Activated CD4-positive, alpha-beta T cell treated with anti-CD3 and anti-CD28 coated beads, Interleukin-2, amount 50 U/mL, for 4 hours (primary cell): ENCODE measurements around the gene PLA2G4E.

Experiments used
- DNase-seq, 2 experiments: peaks; one replicate each; pipeline ENCODE4 v3.0.0-alpha.2; 2020

Gene PLA2G4E

DNA sequence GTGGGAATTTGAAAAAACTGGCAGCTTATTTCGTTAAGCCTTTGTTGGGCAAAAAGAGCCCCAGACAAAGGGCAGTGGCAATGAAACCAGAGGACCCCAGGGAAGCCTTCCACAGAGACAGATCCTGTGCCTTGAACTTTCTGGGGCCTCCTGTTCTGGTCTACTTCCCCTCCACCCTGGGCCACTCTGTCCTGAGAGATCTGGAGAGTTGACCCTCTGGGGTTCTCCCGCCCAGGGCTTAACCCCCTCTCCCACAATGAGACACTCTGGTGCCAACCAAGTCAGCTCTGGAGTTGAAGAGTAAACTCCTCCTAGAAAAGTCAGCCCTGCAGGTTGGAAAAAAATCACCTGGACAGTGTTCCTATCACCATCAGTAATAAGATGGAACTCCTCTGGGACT lies 69.3 kb downstream of the PLA2G4E start:
- no peak for DNase-seq

DNA sequence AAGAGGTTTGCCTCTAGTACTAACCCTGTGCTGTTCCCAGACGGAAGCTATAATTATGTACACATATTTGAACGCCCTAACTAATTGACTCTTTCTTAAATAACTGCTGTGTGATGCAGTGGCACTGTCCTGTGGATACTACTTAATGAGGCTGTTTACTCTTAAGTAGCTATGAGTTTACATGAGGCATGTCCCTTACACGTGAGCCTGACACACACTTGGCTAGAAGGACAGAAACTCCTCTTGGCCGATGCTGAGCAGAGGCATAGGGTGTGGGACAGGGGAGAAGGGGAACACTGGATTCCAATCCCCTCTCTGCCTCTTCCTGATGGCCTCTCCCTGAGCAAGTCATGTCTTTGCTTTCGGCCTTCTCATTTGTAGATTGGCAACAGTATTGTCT lies 70.4 kb downstream of the PLA2G4E start:
- no peak for DNase-seq

DNA sequence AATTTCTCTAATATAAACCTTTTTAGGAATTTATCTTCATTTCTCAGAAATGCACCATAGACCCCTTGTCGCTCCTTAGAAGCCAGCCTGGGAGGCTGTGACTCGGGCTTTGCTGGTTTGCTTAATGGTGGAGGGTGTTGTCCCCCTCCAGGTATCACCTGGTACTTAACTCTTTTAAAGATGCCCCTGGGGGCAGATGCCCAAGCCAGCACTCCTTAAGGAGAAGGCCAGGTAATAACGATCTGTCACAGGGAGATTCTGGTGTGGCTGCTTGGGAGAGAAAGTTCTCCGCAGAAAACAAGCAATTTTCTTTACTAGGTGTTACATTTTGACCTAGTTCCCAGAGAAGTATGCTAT lies 70.7 kb downstream of the PLA2G4E start:
- DNase-seq = no peak

DNA sequence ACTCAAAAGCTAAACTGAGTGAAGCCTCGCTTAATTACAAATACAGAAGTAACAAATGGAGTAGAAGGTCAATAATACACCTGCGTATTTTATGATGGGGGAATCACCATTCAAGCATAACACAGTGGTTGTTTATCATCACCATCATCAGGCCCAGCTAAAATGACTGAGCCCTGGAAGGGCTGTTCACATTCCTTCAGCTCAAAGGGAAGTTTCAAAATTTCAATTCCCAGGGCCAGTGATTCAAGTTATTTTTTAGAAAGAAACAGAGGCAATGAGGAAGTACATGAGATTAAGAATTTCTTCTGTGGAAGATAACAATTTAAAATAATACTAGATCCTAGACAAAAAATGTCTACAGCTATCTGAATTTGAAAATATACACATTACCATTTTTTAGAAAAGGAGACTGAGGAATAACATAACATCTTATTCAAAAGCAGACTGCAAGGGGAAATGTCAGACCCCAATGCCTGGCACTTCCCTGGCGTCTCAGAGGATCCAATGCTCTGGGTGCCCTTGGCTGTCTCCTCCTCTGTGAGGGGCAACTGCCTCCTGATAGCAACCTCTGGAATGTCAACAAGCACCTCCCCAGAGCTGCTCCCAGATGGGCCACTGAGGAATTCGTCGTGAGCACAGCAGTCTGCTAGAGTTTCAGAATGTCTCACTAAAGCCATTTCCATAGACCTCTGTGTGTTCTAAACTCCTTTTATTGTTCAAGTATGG lies 71.3 kb downstream of the PLA2G4E start:
- DNase-seq = no peak

DNA sequence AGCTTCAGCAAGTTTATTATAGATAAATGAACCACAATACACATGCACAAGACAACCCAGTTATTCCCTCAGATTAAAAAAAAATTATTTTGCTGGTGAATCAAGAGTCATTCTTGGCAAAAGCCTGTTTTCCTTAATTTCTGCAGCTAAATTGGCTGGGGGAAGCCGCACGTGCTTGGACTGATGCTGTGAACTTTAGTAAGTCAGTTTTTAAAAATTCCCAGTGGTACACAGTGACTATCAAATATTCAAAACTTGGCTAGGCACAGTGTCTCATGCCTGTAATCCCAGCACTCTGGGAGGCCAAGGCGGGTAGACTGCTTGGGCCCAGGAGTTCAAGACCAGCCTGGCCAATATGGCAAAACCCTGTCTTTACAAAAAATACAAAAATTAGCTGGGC lies 72.4 kb downstream of the PLA2G4E start:
- DNase-seq = no peak

DNA sequence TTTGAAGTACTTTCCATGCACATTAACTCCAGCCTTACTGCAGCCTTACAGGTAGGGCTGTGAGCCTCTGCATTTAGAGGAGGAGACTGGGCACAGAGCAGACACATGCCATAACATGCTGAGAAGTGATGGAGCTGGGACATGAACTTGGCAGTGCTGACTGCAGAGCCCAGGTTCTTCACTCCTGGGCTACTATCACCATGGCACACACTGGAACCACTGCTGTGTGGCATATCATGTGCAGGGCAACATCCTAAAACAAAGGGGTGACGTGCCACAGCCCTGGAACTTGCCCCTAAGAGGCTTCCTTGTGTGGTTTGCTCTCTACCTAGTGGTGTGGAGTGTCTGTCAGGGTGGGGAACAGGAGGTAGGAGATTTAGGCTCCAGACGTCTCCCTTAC lies 73.9 kb downstream of the PLA2G4E start:
- no peak for DNase-seq

DNA sequence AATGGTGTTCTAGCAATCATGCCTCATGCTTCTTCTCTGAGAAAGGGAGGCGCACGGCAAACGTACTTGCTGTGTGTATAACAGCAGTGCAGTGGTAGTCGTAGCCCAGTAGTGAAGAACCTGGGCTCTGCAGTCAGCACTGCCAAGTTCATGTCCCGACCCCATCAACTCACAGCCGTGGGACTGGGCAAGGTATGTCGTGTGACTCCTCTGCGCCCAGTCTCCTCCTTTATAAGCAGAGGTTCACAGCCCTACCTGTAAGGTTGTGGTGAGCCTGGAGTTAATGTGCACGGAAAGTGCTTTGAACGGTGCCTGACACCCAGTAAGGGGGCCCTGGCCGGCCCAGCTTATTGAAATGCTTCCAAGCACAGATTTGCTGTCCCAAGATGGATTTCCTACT lies 75.1 kb downstream of the PLA2G4E start:
- no peak for DNase-seq

DNA sequence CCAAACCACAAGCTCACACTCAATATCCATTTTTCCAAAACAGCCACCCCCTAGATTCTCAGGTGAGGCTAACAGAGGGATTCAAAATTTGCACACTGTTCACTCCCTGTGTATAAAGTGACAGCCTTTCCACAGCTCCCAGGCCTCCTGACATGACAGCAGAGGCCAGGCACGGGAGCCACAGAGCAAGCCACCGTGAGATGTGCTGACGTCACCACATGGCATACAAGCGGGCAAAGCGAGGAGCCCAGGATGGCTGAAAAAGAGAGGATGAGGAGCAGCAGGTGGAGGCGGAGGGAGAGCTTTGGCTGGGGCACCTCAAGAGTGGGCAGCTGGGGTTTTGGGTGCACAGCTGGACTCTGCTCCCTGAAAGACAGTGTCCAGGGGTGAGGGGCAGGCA lies 75.6 kb downstream of the PLA2G4E start:
- no peak for DNase-seq

DNA sequence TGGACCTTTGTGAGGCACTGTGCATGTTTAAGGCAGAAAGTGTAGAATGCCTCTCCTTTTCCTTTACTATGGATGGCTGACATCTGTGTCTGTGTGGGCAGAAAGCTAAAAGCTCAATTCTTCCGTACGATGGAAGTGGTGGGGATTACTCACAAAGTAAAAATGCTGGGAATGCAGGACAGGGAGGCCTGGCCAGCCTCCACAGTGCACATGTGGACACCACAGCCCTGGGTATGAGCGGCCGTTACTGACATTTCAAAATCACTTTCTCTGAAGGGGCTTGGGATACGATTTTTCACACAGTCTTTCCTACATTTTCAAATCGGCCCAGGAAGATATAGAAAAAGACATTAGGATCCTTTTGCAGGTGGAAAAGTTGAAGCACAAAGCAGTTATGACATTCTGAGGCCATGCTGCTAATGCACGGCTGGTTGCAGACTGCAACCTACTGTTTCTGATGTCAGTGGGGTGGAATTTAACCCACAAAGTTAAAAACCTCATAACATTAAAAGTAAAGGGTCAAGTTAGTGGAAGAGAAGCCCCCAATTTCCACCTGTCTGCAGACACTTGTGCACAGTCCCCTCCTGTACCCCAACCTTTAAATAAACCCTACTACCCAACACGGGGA lies 76.4 kb downstream of the PLA2G4E start:
- no peak for DNase-seq

DNA sequence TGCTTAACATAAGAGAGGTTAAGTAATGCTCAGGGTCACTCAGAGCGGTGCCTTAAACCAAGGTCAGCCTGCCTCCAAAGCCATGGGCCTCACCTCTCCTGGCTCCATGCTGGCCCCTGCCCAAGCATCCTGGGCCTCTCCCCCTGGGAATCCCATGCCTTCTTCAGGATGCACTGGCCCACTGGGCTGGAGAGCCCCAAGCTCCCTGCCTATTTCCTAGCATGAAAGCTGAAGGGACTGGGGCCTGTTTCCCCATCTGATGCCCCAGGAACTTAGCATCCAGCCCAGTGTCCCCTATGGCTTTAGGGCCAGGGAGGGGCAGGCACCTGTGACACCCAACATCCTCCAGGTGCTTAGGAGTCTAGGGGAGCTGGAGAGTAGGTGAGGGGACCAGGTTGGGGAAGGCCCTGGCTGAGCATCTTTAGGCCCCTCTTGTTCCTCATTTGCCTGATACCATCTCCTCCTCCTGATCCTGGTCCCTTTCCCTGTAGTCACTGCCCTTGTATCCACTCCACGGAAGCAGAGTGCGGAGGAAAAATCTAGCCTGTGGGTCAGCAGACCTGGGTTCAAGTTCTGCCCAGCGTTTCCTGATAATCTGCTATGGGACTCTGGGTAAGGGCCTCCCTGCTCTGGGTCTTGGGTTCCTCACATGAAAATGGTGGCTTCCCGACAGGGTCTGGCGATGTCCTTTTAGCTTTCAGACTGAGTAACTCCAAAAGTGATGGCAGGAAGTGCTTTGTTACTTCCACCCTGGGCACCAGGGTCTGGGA lies 77.1 kb downstream of the PLA2G4E start:
- no peak for DNase-seq

DNA sequence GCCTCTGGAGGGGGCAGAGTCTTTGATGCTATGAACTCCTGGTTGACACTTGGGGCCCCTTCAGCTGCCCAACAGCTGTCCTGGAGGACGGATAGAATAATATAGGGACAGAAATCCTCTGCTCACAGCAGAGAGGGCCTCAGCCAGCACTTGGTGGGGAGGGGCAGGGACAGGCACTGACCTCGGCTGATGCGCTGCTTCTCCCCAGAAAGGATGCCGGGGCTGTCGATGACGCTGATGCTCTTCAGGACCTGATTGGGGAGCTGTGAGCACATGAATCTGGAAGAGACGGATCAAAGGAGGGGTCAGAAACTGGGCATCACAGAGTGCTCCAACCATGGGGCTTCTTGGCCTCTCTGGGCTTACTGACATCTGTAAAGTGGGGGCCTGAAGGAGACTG lies 78.0 kb downstream of the PLA2G4E start:
- DNase-seq = no peak

DNA sequence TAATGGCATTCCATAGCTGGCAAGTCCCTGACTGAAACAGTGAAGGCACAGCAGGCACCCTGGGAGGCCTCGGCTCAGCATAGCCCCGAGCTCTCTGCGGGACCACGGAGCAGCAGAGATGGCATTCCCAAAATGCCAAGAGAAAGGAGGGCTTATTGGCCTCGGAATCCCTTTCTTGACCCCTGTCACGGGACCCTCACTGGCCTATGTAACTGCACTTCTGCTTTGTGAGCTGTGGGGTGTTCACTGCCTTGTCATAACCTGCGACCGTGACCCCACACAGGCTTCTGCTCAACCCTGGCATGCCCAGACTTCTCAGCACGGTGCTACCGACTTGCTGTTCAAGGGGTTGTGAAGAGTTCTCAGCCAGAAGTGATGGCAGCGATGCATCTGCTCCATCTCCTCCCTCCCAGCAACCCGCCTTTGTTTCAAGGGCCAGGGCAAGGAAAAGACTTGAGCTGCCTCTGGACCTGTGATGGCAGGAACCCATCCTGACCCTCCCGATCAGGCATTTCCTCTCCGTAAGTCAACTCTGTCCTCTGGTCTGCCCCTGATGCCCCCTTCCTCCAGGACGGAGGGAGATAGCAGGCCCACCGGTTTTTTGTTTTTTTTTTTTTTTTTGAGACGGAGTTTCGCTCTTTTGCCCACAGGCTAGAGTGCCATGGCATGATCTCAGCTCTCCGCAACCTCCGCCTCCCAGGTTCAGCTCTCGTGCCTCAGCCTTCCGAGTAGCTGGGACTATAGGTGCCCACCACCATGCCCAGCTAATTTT lies 79.0 kb downstream of the PLA2G4E start:
- DNase-seq = no peak

DNA sequence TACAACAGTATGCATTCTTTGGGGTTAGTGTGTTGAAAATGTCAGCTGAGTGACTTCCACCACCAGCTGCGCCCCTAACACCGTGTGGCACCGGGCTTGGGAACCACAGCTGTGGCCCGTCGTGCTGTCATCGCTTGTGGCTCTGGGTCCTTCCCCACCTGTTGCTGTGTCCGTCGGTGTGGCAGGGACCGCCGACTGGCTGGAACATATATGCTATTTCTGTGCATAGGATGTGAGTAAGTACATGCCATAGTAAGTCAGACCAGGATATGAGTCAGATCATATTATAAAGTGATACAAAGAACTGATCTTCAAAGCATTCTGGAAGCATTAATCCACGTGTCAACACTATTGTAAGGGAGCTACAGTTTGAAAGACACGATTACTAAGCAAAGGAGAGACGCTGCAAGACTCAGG lies 80.4 kb downstream of the PLA2G4E start:
- DNase-seq = peak; percentile 31 to 37

DNA sequence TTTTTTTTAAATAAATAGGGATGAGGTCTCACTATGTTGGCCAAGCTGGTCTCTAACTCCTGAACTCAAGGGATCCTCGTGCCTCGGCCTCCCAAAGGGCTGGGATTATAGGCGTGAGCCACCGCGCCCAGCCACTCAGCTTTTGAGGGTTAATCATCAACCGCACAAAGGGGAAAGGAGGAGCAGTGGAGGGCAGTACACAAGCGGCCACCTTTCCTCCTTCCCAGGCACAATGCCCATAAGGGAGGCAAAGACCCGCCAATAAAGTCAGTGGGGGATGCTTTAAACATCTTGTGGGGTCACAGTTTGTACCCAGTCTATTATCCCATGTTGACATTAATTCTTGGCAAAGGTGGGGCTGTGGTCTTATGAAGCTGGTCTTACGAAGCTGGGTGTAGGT lies 80.9 kb downstream of the PLA2G4E start:
- DNase-seq = no peak

DNA sequence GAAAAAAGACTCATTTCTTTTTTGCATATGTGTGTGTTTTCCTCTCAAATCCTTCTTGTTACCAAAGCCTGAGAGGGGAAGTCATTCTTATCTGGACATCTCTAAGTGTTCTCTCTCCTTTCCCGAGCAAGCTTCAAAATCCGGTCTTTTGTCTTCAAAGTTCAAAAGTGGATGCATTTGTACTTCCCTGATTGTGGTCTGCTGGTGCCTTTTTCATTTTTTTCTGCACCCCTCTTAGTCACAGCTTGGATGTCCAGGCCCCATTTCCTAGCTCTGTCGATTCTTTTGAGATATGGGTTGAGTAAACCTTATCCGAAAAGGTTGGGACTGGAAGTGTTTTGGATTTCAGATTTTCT lies 83.3 kb downstream of the PLA2G4E start:
- DNase-seq = no peak

DNA sequence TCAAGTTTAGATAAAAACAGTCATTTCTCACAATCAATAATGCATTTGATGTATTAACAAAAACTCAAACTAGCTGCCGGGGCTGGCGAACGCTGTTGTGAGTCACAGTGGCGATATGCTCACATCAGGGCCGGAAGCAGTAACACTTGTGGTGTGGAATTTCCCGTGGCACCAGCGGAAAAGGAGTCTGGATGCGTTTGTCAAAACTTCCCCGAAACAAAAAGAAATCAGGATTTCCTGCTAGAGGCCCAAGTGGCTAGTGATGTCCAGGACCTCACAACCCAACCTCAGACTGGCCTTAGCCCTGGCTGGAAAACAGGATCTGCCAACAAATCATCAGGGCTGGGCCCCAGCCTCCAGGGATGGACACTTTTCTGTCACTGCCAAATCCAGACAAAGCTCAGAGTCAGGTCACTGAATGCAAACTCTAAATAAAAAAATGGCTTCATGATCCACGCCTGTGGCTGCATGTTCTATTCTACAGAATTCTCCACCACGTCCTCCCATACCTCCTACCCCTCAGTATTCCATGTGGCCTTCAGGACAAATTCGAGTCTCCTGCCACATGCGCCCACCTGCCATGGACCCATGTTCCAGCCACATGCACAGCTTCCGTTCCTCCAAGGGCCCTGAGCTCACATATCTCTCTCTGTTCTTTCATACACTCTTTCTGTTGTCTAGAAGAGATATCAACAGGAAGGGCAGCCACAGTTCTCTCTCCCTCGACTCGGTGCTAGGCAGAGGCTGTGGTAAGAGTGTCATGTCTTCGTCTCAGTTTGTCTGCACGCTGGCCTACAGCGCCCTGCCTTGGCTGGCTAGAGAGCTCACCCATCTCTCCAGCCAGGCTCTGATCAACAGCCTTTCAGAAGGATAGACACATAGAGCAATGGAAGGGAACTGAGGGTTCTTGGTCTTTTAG lies 83.9 kb downstream of the PLA2G4E start:
- peak; percentile 79 for DNase-seq

DNA sequence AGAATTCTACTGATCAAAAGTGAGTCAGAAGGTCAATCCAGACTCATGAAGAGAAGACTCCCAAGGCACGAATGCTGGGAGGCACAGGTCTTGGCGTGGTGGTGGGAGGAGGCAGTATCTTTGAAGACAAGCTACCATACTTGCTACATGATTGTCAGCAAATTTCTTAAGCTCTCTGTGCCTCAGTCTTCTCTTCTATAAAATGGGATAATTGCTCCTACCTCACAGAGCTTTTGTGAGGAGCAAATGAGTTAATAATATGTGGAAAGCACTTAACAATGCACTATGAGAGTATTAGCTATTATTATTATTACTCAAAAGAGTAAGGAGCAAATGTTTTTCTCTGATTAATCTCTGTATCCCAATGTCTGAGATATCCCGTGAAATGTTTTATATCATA lies 84.7 kb downstream of the PLA2G4E start:
- no peak for DNase-seq

DNA sequence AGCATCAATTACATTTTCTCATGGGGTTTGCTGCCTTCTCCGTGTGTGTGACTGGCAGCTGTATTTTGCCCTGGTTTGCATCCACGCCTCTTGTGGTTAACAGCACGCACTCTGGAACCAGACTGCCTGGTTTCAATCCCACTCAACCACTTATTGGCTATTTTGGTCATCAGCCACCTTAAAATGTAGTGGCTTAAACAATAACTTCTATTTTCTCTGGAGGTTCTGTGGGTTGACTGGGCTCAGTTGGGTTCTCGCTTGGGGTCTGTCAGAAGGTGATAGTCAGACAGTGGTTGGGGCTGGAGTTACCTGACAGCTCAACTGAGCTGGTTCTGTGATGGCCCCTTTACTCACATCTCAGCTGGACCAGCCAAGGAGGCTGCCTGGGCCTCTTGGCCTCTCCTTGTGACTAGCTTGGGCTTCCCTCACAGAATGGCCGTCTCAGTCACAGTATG lies 85.2 kb downstream of the PLA2G4E start:
- DNase-seq = no peak

DNA sequence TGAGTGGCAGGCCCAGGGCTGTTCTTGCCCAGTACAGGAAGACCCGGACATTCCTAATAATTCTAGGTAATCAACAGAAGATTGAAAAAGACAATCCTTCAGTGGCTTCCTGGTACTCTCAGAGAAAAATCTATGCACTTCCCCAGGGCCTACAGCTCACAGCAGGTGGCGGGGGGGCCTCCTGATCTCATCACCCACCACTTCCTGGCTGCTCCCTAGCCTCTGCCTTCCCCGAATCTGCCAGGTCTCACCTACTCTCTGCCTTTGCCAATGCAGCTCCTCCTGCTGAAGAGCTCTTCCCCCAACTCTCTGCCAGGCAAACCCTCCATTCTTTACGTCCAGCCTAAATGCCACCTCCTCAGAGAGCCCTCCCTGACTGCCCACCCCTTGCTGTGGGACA lies 86.0 kb downstream of the PLA2G4E start:
- peak; percentile 74 for DNase-seq

DNA sequence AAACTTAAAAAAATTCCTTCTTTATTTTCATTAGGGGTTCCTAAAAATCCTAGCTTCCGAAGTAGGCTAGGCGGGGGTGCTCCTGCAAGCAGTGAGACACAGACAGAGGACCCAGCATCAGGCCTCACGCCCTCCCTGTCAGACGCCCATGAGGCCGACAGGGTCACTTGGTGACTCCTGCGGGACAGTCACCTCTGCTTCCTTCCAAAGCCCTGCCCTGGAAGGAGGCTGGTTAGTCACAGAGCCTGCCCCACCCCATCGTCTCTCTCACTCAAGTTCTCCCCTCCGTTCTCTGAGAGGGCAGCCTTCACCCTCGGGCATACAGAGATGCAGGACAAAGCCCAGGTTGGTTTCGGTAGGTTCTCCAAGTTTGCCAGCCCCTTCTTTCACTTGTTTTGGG lies 87.1 kb downstream of the PLA2G4E start:
- no peak for DNase-seq

DNA sequence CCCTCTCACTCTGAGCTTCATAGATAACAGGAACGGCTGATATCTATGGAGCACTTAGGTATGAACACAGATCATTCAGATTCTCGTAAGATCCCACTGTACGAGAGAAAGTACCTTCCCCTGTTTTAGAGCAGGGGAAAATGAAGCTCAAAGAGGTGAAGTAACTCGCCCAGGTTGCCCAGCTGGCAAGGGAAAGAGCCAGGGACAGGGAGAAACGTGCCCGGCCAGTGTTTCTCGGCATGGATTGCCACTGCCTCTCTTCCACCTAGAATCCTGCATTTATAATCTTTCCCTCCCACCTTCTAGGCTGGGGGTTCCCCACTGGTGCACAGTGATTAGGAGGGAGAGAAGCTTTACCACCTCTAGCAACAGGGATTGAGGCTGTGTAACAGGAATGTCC lies 87.5 kb downstream of the PLA2G4E start:
- no peak for DNase-seq
